OCI-LY1 (cell line): Measurements from ENCODE around the gene FBN1.

Experiments
- EZH2 ChIP-seq: fragments of 200-600 bp; sonication (generic), shearing (Covaris generic); IDR thresholded peaks from 2 replicates; pipeline ENCODE4 v1.8.0; 2017; ENCODE audit warnings: borderline replicate concordance, mixed run types, mild to moderate bottlenecking, antibody characterized with exemption, low read length, moderate library complexity, mixed read lengths
- TF ChIP-seq, protein P1 (sequence below): fragments of 200-600 bp; sonication (generic), shearing (Covaris generic); IDR thresholded peaks from 2 replicates; pipeline ENCODE4 v1.5.1; 2017; ENCODE audit warnings: mild to moderate bottlenecking, antibody characterized with exemption, low read length, moderate library complexity, mixed read lengths

DNA sequence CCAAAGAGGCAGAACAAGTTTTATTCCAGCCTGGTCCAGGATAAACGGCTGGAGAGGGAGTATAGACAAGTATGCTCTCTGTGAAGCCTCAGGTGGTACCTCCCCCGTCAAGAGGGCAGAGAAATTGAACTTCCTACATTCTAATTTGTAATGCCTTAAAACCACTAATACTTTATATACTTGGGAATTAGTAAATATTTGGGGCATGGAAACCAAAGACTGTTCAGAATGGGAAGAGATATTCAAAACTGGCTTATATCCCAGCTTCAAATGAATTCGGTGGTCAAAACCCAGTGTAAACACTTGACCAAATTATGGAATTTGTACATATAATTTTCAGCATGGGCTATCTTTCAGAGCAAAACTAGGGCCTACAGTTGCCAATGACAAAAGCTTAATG, 122.6 kb downstream of the FBN1 start:
- TF ChIP-seq, protein P1, sequence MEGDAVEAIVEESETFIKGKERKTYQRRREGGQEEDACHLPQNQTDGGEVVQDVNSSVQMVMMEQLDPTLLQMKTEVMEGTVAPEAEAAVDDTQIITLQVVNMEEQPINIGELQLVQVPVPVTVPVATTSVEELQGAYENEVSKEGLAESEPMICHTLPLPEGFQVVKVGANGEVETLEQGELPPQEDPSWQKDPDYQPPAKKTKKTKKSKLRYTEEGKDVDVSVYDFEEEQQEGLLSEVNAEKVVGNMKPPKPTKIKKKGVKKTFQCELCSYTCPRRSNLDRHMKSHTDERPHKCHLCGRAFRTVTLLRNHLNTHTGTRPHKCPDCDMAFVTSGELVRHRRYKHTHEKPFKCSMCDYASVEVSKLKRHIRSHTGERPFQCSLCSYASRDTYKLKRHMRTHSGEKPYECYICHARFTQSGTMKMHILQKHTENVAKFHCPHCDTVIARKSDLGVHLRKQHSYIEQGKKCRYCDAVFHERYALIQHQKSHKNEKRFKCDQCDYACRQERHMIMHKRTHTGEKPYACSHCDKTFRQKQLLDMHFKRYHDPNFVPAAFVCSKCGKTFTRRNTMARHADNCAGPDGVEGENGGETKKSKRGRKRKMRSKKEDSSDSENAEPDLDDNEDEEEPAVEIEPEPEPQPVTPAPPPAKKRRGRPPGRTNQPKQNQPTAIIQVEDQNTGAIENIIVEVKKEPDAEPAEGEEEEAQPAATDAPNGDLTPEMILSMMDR, result no peak
- no peak for TF ChIP-seq EZH2
